NCI-H1092 (cell line): Measurements from ENCODE around the gene RGS10.

Experiments used
- DNase-seq: peaks from one replicate; lab custom pipeline; 2025; lab: John Stamatoyannopoulos, UW

RGS10 gene

DNA sequence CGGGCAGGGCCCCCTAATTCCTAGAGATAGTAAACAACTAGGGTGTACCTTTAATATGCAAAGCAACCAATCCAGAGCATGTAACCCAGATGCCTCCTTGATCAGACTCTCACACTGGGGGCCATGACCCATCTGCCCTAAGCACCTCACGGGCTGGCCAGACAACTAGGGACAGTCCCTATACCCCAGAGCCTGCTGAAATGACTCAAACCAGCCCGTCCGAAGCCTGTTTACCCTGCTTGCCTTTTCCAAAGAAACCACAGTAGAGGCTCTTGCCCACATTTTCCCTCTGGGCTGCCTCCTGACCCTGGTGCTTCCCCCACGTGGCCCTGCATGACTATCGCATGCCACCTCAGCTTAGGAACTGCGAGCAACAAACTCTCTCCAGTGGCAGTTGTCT is 46.2 kb downstream of the RGS10 start:
- DNase-seq: no peak

DNA sequence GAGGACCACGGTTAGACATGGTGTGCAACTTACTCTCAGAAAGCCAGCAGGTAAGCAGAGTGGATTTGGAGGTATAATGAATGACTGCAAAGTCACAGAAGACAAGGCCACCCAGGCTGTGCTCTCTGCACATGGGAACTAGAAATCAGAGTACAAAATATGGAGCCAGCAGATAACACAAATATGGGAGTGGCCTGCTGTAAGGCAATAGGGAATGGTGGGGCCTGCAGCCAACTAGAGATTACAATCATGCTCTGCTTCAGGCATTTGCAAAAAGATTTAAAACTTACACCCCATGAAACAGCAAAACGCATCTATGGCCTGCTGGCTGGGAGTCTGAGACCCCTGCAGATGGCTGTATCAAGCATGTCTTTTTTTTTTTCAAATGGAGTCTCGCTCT is 47.0 kb downstream of the RGS10 start:
- no peak for DNase-seq

DNA sequence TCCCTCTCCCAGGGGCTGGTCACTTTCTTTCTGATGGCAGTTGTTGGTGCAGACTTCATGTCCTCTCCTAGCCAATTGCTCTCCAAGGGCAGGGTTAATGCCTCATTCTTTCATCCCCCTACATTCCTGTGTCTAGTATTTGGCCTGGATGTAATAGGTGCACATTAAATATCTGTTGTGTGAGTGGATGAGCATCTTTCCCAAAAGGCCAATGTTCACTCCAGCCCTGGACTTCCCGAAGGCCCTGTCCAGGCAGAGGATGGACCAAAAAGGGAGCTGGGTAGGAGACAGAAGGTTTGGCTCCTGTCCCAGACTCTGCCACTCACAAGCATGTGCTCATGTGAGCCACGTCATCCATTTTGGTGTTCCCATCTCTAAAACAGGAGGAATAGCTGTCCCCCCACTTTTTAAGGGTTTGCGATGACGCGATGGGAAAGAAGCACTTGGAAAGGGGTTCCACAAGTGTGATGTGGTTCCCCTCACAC is 47.5 kb downstream of the RGS10 start:
- no peak for DNase-seq

DNA sequence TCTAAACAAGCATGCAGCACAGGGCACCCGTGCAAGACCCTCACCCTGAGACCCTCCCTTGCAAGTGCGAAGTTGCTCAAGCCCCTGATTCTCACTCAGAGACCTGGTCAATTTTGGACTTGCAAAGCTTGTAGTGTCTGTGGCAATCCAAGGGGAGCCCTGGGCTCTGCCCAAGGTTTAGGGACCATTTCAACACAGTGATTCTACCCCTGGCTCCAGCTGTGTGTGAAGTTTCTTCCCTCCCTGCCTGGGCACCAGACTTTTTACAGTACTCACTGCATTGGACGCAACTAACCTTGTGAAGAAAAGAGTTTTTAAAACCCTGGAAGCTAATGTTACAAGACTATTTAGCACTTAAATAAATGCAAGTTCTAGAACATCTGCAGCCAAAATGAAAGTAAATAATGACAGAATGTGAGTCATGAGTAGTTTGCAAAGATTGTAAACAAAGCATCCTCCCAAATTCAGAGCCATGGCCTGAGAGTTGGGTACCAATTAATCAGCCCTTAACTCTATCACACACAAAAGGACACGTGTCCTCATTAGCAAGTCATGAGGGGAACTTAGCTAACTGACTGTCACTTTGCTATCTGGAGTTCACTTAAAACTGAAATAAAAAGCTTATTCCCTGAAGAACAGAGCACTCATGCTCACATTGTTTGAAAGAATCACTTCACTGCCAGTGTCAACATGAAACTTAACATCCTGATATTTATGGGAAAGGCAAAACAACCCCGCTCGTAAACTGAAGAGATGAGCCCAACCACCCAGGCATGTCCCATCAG is 48.1 kb downstream of the RGS10 start:
- DNase-seq: no peak

DNA sequence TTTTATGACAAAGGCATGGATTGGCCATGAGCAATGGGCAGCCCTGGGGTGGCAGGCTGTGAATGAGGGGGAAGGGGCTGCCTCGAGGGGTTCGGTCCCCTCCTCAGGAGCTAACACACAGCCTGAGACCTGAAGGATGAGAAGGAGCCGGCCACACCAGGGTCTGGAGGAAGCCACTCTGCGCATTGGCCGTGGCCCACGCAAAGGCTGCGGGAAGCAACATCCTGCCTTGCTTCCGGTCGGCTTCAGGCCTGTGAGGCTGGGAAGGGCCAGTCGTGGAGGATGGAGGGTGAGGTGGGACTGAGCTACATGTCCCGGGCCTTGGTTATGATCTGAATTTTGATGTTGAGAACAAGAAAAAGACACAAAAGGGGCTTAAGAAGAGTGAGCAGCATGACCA is 49.4 kb downstream of the RGS10 start:
- DNase-seq: no peak

DNA sequence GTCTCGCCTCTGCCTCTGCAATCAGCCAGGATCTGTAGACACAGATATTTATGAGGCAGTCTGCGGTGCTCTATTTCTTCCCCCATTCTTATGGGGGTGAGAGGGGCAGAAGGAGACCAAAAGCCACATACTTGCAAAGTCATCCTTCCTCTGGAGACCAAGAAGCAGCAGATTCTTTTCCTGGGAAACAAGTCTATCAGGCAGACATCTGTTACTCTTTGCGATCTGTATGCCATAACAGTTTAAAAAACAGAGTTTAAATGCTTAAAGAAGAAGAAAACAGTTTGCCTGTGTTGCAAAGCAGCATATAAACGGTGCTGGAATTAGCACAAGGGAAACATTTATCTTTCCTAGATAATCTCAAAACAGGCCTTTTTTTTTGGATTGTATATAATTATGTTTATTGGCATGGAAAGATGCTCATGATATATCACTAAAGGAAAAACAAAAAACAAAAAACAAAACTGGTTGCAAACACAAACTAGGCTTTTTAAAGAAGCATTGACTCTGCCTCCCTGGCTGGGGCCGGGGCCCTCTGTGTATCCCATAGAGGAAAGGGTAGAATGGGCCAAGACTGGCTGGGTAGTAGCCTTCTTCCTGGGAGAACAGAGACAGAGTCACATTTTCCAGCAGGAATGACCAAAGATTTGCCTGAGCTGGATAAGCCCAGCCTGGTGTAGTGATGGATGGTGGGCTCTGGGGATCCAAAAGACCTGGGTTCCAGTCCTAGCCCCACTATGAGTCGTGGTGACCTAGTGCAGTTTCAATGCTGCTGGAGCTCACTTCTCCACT is 50.4 kb downstream of the RGS10 start:
- DNase-seq: no peak

DNA sequence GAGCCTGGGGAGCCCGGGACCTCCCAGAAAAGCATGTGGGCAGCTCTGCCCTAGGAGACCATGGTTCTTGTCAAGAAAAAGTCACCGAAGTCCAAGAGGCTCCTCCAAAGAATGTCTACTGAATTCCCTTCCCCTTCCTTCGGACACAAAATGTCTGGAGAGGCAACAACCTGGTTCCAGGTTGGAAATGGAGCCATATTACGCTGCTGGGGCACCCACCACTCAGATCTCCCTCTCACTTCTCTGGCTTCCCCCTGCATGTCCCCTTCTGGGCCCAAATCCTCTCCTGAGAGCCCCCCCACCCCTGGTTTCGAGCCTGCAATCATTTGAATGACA is 52.6 kb downstream of the RGS10 start:
- no peak for DNase-seq

DNA sequence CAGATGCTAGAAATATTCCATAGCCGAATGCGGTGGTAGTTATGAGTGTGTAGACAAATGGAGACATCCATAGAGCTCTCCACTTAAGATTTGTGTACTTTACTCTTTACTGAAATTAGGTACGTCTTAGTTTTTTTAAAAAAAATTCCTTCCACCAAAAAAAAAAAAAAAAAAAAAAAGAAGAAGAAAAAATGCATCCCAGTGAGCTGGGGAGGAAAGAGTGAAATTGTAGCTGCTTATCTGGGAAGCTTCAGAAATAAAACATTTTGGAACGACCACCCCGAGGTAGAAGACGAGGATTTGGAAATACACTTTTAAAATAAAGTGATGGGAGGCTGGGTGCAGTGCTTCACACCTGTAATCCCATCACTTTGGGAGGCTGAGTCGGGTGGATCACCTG is 53.8 kb downstream of the RGS10 start:
- no peak for DNase-seq

DNA sequence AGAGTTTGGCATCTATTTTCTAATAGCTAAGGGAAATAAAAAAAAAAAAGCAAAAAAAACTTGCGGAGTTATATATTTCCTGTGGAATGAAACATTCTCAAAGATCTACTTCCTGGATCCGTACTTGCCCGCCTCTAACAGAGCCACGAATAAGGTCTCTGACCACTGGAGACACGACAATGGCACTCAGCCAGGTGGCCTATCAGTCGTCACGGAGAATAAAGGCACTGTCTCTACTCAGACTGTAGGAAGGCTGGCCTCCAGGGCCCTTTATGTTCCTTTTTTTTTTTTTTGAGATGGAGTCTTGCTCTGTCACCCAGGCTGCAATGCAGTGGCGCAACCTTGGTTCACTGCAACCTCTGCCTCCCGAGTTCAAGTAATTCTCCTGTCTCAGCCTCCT is 58.7 kb downstream of the RGS10 start:
- DNase-seq: no peak

DNA sequence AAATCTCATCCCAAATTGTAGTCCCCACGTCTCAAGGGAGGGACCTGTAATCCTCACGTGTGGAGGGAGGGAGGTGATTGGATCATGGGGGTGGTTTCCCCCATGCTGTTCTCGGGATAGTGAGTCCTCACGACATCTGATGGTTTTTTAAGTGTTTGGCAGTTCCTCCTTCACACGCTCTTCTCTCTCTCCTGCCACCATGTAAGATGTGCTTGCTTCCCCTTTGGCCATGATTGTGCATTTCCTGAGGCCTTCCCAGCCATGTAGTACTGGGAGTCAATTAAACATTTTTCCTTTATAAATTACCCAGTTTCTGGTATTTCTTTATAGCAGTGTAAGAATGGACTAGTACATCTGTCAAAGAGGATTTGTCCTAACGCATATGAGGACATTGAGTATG is 59.5 kb downstream of the RGS10 start:
- DNase-seq: no peak

DNA sequence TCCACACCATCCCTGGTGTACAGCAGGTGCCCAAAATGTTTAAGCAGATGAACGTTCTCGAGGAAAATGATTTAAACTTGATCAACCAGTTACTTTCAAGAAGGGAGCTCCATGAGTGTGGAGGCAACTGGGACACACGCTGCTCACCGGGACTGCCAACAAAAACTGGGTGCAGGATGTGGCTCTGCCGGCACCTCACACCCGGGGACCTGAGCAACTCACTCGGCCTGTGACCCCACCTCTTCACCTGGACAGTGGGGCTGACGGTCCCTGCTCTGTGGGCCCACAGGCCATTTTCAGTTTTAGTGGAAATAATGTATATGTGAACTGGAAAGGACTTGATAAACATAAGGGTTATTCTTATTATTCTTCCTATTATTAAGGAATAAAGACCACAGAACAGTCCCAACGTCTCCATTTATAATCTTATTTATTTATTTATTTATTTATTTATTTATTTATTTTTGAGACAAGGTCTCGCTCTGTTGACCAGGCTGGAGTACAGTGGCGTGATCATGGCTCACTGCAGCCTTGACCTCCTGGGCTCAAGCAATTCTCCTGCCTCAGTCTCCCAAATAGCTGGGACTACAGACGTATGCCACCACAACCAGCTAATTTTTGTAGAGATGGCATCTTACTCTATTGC is 60.6 kb downstream of the RGS10 start:
- DNase-seq: no peak

DNA sequence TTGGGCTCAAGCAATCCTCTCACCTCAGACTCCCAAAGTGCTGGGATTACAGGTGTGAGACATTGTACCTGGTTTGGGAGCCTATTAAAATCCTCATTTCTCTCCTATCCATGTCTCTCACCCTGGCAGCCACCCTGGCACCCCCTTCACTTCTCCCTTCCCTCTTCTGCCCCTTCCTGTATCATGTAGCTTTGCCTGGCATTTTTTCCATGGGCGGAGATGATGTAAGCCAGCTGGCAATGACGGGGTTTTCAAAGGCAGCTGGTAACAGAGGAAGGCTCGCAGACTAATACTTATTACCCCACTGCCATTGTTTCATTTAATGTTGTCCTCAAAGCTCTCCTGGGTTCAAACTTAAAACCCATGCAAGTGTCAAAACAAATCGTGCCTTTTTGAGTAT is 61.9 kb downstream of the RGS10 start:
- DNase-seq: no peak

DNA sequence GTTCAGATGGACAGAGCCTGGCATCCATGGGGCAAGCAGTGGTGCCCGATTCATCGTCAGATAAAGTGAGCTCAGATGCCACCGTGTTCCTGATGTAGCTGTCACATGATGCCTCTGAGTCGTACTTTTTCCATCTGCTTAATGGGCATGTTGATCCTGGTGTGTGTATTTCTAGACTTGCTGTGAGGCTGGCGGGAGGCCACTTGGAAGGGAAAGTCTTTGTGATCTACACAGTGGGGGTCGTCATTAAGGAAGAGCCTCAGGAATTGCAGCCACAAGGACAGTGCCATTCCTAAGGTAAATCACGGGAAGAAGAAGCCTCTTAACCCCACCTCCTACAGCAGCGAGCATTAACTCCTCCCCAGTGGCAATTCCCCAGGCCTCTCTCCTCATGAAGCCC is 63.0 kb downstream of the RGS10 start:
- DNase-seq: no peak

DNA sequence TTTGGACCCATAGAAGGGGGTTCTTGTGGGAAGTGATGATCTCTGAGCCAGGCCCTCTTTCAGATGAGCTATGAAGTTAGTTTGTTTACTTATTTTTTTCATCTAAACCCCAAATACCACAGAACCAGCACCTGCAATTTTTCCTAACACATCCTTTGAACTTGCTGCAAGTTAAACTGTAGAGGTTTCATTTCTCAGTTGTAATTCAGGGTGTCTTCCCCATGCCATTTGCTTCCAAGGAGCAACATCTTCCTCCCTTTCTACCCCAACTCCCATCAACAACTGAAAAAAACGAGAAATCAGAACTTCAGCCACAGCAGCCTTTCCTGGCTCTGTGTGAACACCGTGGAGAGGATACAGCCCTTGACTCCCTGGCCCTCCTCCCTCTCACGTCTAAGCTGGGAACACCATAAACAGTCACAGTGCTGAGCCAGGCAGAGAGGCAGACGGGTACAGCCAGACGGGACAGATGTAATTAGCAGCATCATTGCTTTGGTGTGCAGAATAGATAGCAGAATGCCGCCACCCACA is 63.6 kb downstream of the RGS10 start:
- DNase-seq: no peak

DNA sequence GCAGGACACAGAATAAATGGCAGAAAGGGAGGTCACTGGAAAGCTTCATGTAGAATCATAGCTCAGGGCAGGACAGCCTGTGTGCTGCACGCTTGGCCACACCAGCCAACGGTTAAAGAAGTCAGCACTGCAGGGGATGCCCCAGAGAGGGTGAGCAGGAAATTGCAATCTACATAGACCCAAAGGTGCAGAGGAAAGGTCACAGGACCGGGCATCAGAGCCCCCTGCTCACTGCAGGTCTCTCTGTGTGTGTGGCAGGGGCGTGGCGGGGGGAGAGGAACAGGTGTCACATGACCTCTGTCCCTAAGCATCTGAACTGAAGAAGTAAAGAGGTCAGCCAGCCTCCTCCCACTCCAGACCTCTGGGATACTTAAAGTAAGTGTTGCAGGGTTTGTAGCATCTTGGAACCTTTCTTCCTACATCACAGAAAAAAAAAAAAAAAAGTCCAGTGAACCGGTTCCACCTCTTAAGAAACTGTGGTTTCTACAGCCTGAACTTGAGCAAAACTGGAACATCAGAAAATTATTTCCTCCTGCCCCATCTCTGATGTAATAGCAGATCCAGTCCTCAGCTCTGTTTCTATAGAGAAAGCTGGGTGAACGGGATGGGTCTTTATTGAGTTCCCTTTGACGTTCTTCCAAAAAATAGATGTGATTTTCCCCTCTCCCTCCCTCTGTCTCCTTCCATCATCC is 64.3 kb downstream of the RGS10 start:
- DNase-seq: no peak

DNA sequence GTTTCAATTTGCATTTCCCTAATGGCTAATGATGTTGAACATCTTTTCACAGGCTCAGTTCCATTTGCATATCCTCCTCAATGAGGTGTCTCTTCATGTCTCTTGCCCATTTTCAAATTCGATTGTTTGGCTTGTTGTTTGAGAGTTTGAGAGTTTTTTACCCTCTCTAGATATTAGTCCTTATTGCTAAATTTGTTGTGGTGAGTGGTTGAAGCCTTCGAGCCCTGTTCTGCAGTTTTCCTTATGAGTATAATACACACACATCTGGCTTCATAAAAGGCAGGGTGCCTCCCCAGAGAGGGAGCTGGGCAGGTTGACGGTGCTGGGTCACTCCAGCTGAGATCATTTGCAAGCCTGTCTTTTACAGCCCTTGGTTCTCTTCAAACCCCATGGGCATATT is 65.1 kb downstream of the RGS10 start:
- no peak for DNase-seq

DNA sequence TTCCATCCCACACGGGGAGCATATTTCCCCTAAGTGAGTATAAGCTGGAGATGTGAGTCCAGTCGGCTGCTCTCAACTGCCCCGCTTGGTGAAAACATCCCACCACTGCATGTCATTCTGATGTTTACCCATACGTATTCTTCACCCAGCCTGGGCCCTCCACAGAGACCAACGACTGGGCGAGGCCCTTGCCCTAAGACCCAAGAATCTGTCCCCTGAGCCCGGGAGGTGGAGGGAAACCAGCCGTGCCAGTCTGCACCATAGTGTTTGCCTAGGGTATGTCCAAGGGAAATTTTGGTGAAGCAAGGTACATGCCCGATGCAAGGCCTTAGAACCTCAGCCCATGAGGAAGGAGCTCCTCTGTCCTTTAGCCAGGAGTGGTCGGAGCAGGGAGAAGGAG is 67.9 kb downstream of the RGS10 start:
- no peak for DNase-seq

DNA sequence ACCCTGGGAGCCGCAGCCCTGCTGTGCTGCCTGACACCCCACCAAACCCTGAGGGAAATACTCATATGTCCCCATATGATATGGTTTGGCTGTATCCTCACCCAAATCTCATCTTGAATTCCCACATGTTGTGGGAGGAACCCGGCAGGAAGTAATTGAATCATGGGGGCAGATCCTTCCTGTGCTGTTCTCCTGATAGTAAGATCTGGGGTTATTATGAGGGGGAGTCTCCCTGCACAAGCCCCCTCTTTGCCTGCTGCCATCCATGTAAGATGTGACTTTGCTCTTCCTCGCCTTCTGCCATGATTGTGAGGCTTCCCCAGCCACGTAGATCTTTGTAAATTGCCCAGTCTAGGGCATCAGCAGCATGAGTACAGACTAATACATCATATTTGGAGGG is 68.7 kb downstream of the RGS10 start:
- DNase-seq: no peak

DNA sequence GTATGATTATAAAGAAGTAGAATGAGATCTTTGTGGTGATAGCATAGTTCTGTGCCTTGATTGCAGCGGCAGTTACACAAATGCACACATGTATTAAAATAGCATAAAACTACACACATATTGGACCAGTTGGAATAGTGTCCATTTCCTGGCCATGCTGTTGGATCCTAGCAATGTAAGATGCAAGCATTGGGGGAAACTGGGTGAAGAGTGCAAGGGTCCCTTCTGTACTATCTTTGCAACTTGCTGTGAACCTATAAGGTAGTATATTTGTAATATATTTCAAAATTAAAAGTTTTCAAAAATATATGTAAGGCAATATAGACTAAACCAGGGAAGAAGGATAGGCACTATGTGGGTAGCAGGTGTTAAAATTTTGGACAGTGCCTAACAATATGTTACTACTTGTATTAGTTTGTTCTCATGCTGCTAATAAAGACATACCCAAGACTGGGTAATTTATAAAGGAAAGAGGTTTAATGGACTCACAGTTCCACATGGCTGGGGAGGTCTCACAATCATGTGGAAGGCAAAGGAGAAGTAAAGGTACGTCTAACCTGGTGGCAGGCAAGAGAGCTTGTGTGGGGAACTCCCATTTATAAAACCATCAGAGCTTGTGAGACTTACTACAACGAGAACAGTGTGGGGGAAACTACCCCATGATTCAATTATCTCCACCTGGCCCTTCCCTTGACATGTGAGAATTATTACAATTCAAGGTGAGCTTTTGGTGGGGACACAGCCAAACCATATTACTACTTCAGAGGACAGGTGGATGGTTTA is 71.4 kb downstream of the RGS10 start:
- no peak for DNase-seq

DNA sequence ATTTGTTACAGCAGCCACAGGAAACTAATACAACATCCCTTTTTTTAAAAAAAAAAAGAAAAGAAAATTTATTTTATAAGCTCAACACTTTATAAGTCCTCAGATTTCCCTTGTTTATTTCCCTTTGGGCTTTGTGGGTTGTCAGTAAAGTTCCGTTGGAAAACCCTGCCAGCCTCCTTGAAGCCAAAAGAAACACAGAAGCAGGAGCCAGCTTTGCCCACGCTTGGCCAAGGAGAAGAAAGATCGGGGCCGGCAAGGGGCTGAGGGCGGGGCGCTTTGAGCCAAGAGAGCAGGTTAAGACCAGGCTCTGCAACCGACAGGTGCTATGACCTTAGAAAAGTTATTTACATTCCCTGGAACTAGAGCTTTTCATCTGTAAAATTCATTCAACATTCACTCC is 72.7 kb downstream of the RGS10 start:
- no peak for DNase-seq

DNA sequence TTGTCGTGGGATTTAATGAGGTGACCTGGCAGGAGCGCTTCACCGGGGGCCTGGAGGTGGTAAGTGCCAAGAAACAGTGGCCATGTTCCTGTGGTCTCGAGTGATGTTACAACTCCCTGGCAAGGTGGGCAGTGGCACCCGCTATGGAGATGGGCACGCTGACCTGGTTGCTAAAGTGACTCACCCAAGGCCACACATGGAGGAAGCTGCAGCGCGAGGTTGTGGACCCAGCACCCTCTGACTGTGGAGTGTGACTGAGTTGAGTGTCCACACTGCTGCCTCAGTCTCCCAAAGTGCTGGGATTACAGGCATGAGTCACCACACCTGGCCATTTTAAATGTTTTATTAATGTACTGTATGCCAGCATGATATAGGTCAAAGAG is 73.2 kb downstream of the RGS10 start:
- no peak for DNase-seq
